Esophagus (tissue), 2 donors: ENCODE results near the gene TREH. TPM values are rescaled to one million over a fixed set of nuclear protein-coding genes. Genes with fewer than 3 reads are reported as not detected.

Experiments
- H3K27ac ChIP-seq, 2 donors: one replicate each; pipeline ENCODE4 v1.5.1; 2013; ENCODE audit warnings: low read depth in 2 of 2, mild to moderate bottlenecking in 2 of 2, inconsistent platforms in 1 of 2, low read length in 1 of 2, moderate library complexity in 1 of 2
- H3K27me3 ChIP-seq, 2 donors: one replicate each; pipeline ENCODE4 v1.6.1; 2013; ENCODE audit warnings: low read length in 2 of 2, control low read depth in 1 of 2, mild to moderate bottlenecking in 1 of 2; ENCODE audit not compliant: insufficient read depth in 2 of 2, control insufficient read depth in 1 of 2
- H3K36me3 ChIP-seq, 2 donors: one replicate each; pipeline ENCODE4 v1.6.1; 2013; ENCODE audit warnings: low read length in 1 of 2; ENCODE audit not compliant: control insufficient read depth in 2 of 2, insufficient read depth in 2 of 2
- H3K4me1 ChIP-seq, 2 donors: one replicate each; pipeline ENCODE4 v1.6.1; 2013; ENCODE audit warnings: low read length in 1 of 2; ENCODE audit not compliant: control insufficient read depth in 2 of 2, insufficient read depth in 2 of 2
- H3K4me3 ChIP-seq, 2 donors: one replicate each; pipeline ENCODE4 v1.5.1; 2013; ENCODE audit warnings: low read length in 2 of 2, mild to moderate bottlenecking in 2 of 2, low read depth in 1 of 2, moderate library complexity in 1 of 2
- H3K9me3 ChIP-seq, 2 donors: one replicate each; pipeline ENCODE4 v1.6.1; 2013; ENCODE audit warnings: mild to moderate bottlenecking in 2 of 2, low read depth in 1 of 2, low read length in 1 of 2, moderate library complexity in 1 of 2; ENCODE audit not compliant: control insufficient read depth in 2 of 2, insufficient read depth in 1 of 2
- WGBS, 2 donors: extraction: QIAGEN DNeasy Blood & Tissue Kit; methylation state at CpG; one replicate each; pipeline ENCODE4 v1.1.7; 2013; 5-methylcytosine and 5-hydroxymethylcytosine counted together
- polyA plus RNA-seq, 2 donors: library from polyadenylated mRNA; stranded (reverse); fragments of 200-250 nt; gene quantifications; one replicate each; pipeline ENCODE4 v1.2.3, GENCODE V29; 2013
- donor health status: healthy with polysubstance abuse.
- donor health status: Bipolar disorder and iron deficiency.

Gene TREH
- polyA plus RNA-seq, 2 donors = 0.54 to 5.8 TPM

GRCh38 chr11:118644496-118644895, 35.0 kb downstream of the TREH start:
- WGBS, 2 donors = 88 to 91% methylated on average over 10 of the region's 10 CpGs
- Histone ChIP-seq H3K27ac (no peak overlapping the region), H3K9me3 (no peaks in the 10 kb centered on the region), H3K4me3 (no peak overlapping the region), H3K4me1 (no peaks in the 10 kb centered on the region), H3K27me3 (no peaks in the 10 kb centered on the region), H3K36me3 (peaks cover 0 to 20% of the 10 kb centered on the region in 2 donors)

DNA sequence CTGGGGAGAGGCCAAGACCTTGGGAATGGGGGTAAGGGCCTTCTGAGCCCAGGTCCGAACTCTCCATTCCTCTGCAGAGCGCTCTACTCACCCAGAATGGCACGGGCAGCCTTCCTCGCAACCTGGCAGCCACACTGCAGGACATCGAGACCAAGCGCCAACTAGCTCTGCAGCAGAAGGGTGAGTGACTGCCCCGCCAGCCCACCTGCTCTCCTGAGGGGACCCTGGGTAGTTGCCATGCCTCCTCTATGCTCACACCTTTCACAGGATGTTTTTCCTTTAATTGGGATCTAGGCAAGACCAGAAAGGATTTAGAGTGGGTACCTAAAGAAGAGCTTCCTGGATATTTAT, 35.5 kb downstream of the TREH start:
- no peak overlapping the region for H3K4me3 ChIP-seq
- H3K27ac ChIP-seq = no peak overlapping the region
- H3K36me3 ChIP-seq = peaks cover 0 to 23% of the 10 kb centered on the region in 2 donors
- WGBS, 2 donors = 93 to 95% methylated on average over 7 of the region's 7 CpGs
- H3K9me3 ChIP-seq = no peaks in the 10 kb centered on the region
- no peaks in the 10 kb centered on the region for H3K27me3 ChIP-seq
- no peaks in the 10 kb centered on the region for H3K4me1 ChIP-seq

GRCh38 chr11:118643142-118643994, 36.1 kb downstream of the TREH start:
- no peak overlapping the region for H3K4me3 ChIP-seq
- H3K27me3 ChIP-seq = no peaks in the 10 kb centered on the region
- no peaks in the 10 kb centered on the region for H3K4me1 ChIP-seq
- WGBS, 2 donors = 81 to 86% methylated on average over 9 to 11 of the region's 11 CpGs
- no peaks in the 10 kb centered on the region for H3K9me3 ChIP-seq
- peaks cover 0 to 22% of the 10 kb centered on the region in 2 donors for H3K36me3 ChIP-seq
- H3K27ac ChIP-seq = no peak overlapping the region

GRCh38 chr11:118641397-118642019, 37.9 kb downstream of the TREH start:
- Histone ChIP-seq H3K4me3 (no peak overlapping the region), H3K27ac (no peak overlapping the region), H3K9me3 (no peaks in the 10 kb centered on the region), H3K36me3 (peaks cover 0 to 15% of the 10 kb centered on the region in 2 donors), H3K27me3 (no peaks in the 10 kb centered on the region), H3K4me1 (no peaks in the 10 kb centered on the region)
- 71 to 74% methylated on average over 11 of the region's 11 CpGs for WGBS, 2 donors

- Histone ChIP-seq H3K4me1 (no peaks in the 10 kb centered on the region), H3K4me3 (no peak overlapping the region), H3K9me3 (no peaks in the 10 kb centered on the region), H3K27me3 (no peaks in the 10 kb centered on the region), H3K36me3 (peaks cover 0 to 15% of the 10 kb centered on the region in 2 donors), H3K27ac (no peak overlapping the region)
- WGBS, 2 donors = 69 to 72% methylated on average over 5 of the region's 5 CpGs
Measured at GRCh38 chr11:118640332-118641154, 38.9 kb downstream of the TREH start.

GRCh38 chr11:118639899-118640298, 39.6 kb downstream of the TREH start:
- H3K27ac ChIP-seq = no peak overlapping the region
- 80% methylated on average over 4 of the region's 4 CpGs for WGBS, 2 donors
- peaks cover 0 to 9% of the 10 kb centered on the region in 2 donors for H3K36me3 ChIP-seq

GRCh38 chr11:118638726-118639125, 40.7 kb downstream of the TREH start:
- H3K9me3 ChIP-seq = no peaks in the 10 kb centered on the region
- H3K27ac ChIP-seq = no peak overlapping the region
- WGBS, 2 donors = 96 to 97% methylated on average over 6 of the region's 6 CpGs
- no peaks in the 10 kb centered on the region for H3K4me1 ChIP-seq
- H3K36me3 ChIP-seq = peaks cover 0 to 4% of the 10 kb centered on the region in 2 donors
- H3K27me3 ChIP-seq = no peaks in the 10 kb centered on the region
- H3K4me3 ChIP-seq = no peak overlapping the region

More at GRCh38 chr11:118639899-118640298, 39.6 kb downstream of the TREH start:
- Histone ChIP-seq H3K4me3 (no peak overlapping the region), H3K9me3 (no peaks in the 10 kb centered on the region), H3K27me3 (no peaks in the 10 kb centered on the region), H3K4me1 (no peaks in the 10 kb centered on the region)

GRCh38 chr11:118636569-118637290, 42.7 kb downstream of the TREH start:
- no peak overlapping the region for H3K27ac ChIP-seq
- 72 to 77% methylated on average over 8 of the region's 8 CpGs for WGBS, 2 donors
- peaks cover 0 to 6% of the 10 kb centered on the region in 2 donors for H3K36me3 ChIP-seq
- peaks cover 0 to 2% of the 10 kb centered on the region in 2 donors for H3K4me1 ChIP-seq
- no peaks in the 10 kb centered on the region for H3K9me3 ChIP-seq
- no peak overlapping the region for H3K4me3 ChIP-seq
- no peaks in the 10 kb centered on the region for H3K27me3 ChIP-seq

- no peaks in the 10 kb centered on the region for H3K27me3 ChIP-seq
- no peaks in the 10 kb centered on the region for H3K9me3 ChIP-seq
- H3K27ac ChIP-seq = no peak overlapping the region
- H3K36me3 ChIP-seq = peaks cover 0 to 6% of the 10 kb centered on the region in 2 donors
- H3K4me1 ChIP-seq = peaks cover 0 to 4% of the 10 kb centered on the region in 2 donors
- 58 to 66% methylated on average over 2 of the region's 2 CpGs for WGBS, 2 donors
- no peak overlapping the region for H3K4me3 ChIP-seq
Measured at GRCh38 chr11:118635642-118636041, 43.8 kb downstream of the TREH start.
